NT2/D1 (cell line): Measurements from ENCODE around the gene CTNNB1.
A peak's percentile ranks its signal among the peaks of the same experiment; 100 is the strongest.

Source experiments
- DNase-seq: peaks from one replicate; pipeline ENCODE4 v3.0.0-alpha.2; 2011; ENCODE audit warnings: low read depth, low spot score
- H3K27me3 ChIP-seq: 2 replicates; pipeline ENCODE4 v1.6.0; 2011; ENCODE audit warnings: mild to moderate bottlenecking; ENCODE audit not compliant: insufficient read length, insufficient read depth
- H3K36me3 ChIP-seq: 2 replicates; pipeline ENCODE4 v1.6.1; 2011; ENCODE audit warnings: mild to moderate bottlenecking, low read length, mixed read lengths; ENCODE audit not compliant: insufficient read depth, insufficient read length
- H3K4me1 ChIP-seq: 2 replicates; pipeline ENCODE4 v1.5.1; 2011; ENCODE audit not compliant: insufficient read depth, insufficient read length
- H3K4me3 ChIP-seq: 2 replicates; pipeline ENCODE4 v1.5.1; 2011; ENCODE audit warnings: low read depth; ENCODE audit not compliant: insufficient read length
- H3K9ac ChIP-seq: 2 replicates; pipeline ENCODE4 v1.6.0; 2011; ENCODE audit warnings: low read depth; ENCODE audit not compliant: insufficient read length
- H3K9me3 ChIP-seq: 2 replicates; pipeline ENCODE4 v1.5.1; 2011; ENCODE audit warnings: mild to moderate bottlenecking, low read length; ENCODE audit not compliant: insufficient read depth
- SUZ12 ChIP-seq: IDR thresholded peaks from 2 replicates; pipeline ENCODE4 v1.6.1; 2011; ENCODE audit not compliant: insufficient read length, insufficient read depth; ENCODE audit errors: extremely low read depth
- YY1 ChIP-seq: IDR thresholded peaks from 2 replicates; pipeline ENCODE4 v1.6.1; 2011; ENCODE audit not compliant: insufficient read length, insufficient read depth
- ZNF274 ChIP-seq: IDR thresholded peaks from 2 replicates; pipeline ENCODE4 v1.6.1; 2011; ENCODE audit warnings: mild to moderate bottlenecking, low read depth, low read length

Gene CTNNB1

GRCh38 chr3:41199866-41200668, 762 bp downstream of the CTNNB1 start:
- no peak for DNase-seq
- peak overlapping the region; percentile 95 for H3K4me3 ChIP-seq
- H3K9ac ChIP-seq: peak overlapping the region; percentile 99
- no peak for TF ChIP-seq ZNF274
- TF ChIP-seq YY1: no peak
- no peak for TF ChIP-seq SUZ12
- H3K36me3 ChIP-seq: peaks cover 13% of the 10 kb centered on the region
- no peaks in the 10 kb centered on the region for H3K9me3 ChIP-seq
- H3K27me3 ChIP-seq: no peaks in the 10 kb centered on the region
- no peaks in the 10 kb centered on the region for H3K4me1 ChIP-seq

GRCh38 chr3:41200669-41201021, 1.3 kb downstream of the CTNNB1 start:
- no peaks in the 10 kb centered on the region for H3K9me3 ChIP-seq
- no peaks in the 10 kb centered on the region for H3K27me3 ChIP-seq
- H3K9ac ChIP-seq: peak overlapping the region; percentile 54
- no peak for DNase-seq
- TF ChIP-seq SUZ12 (no peak), YY1 (no peak), ZNF274 (no peak)
- H3K4me1 ChIP-seq: no peaks in the 10 kb centered on the region
- H3K36me3 ChIP-seq: peaks cover 13% of the 10 kb centered on the region
- H3K4me3 ChIP-seq: peak overlapping the region; percentile 90

- no peaks in the 10 kb centered on the region for H3K9me3 ChIP-seq
- H3K4me3 ChIP-seq: peak overlapping the region; percentile 90
- H3K9ac ChIP-seq: peak overlapping the region; percentile 63
- peaks cover 13% of the 10 kb centered on the region for H3K36me3 ChIP-seq
- no peaks in the 10 kb centered on the region for H3K27me3 ChIP-seq
- TF ChIP-seq ZNF274: no peak
- TF ChIP-seq SUZ12: no peak
- TF ChIP-seq YY1: no peak
- H3K4me1 ChIP-seq: no peaks in the 10 kb centered on the region
- no peak for DNase-seq
Observed at GRCh38 chr3:41202075-41202833, 2.9 kb downstream of the CTNNB1 start.

- H3K9ac ChIP-seq: no peak overlapping the region
- H3K4me3 ChIP-seq: peak overlapping the region; percentile 90
- H3K36me3 ChIP-seq: peaks cover 13% of the 10 kb centered on the region
- TF ChIP-seq ZNF274: no peak
- TF ChIP-seq YY1: no peak
- DNase-seq: no peak
- no peaks in the 10 kb centered on the region for H3K4me1 ChIP-seq
- no peaks in the 10 kb centered on the region for H3K27me3 ChIP-seq
- no peaks in the 10 kb centered on the region for H3K9me3 ChIP-seq
Observed at GRCh38 chr3:41202834-41203345, 3.6 kb downstream of the CTNNB1 start.

- H3K27me3 ChIP-seq: no peaks in the 10 kb centered on the region
- H3K9ac ChIP-seq: no peak overlapping the region
- peaks cover 13% of the 10 kb centered on the region for H3K36me3 ChIP-seq
- no peak for DNase-seq
- TF ChIP-seq YY1: no peak
- TF ChIP-seq ZNF274: no peak
- no peaks in the 10 kb centered on the region for H3K9me3 ChIP-seq
- H3K4me3 ChIP-seq: no peak overlapping the region
- no peaks in the 10 kb centered on the region for H3K4me1 ChIP-seq
Observed at GRCh38 chr3:41204369-41204768, 5.1 kb downstream of the CTNNB1 start.

GRCh38 chr3:41205591-41205990, 6.3 kb downstream of the CTNNB1 start:
- Histone ChIP-seq H3K4me1 (no peaks in the 10 kb centered on the region), H3K9ac (no peak overlapping the region), H3K9me3 (no peaks in the 10 kb centered on the region), H3K36me3 (peaks cover 15% of the 10 kb centered on the region), H3K4me3 (no peak overlapping the region), H3K27me3 (no peaks in the 10 kb centered on the region)
- TF ChIP-seq ZNF274 (no peak), YY1 (no peak), SUZ12 (no peak)
- no peak for DNase-seq

GRCh38 chr3:41207355-41207754, 8.1 kb downstream of the CTNNB1 start:
- Histone ChIP-seq H3K9ac (no peak overlapping the region), H3K9me3 (no peaks in the 10 kb centered on the region), H3K4me1 (no peaks in the 10 kb centered on the region), H3K4me3 (no peak overlapping the region), H3K27me3 (no peaks in the 10 kb centered on the region), H3K36me3 (peaks cover 25% of the 10 kb centered on the region)
- DNase-seq: no peak
- TF ChIP-seq YY1 (no peak), ZNF274 (no peak), SUZ12 (no peak)
